Endothelial cell (in vitro differentiated cells): ENCODE measurements around the gene RNF169. TPM values are rescaled to one million over a fixed set of nuclear protein-coding genes. Genes with fewer than 3 reads are reported as not detected.

ENCODE experiments used
- DNase-seq: peaks from one replicate; pipeline ENCODE4 v3.0.0; 2021; ENCODE audit warnings: low spot score
- H3K27ac Mint-ChIP-seq: one replicate; pipeline ENCODE4 v1.8.0; 2021; ENCODE audit warnings: mixed read lengths, inconsistent platforms; ENCODE audit not compliant: unreplicated experiment
- H3K27me3 Mint-ChIP-seq: one replicate; pipeline ENCODE4 v1.8.0; 2021; ENCODE audit warnings: mild to moderate bottlenecking, moderate library complexity, mixed read lengths, inconsistent platforms; ENCODE audit not compliant: unreplicated experiment
- H3K36me3 Mint-ChIP-seq: one replicate; pipeline ENCODE4 v1.8.0; 2021; ENCODE audit warnings: mild to moderate bottlenecking, low read depth, mixed read lengths, inconsistent platforms; ENCODE audit not compliant: unreplicated experiment
- H3K4me1 Mint-ChIP-seq: one replicate; pipeline ENCODE4 v1.8.0; 2021; ENCODE audit warnings: mild to moderate bottlenecking, mixed read lengths, inconsistent platforms; ENCODE audit not compliant: unreplicated experiment
- H3K4me3 Mint-ChIP-seq: one replicate; pipeline ENCODE4 v1.8.0; 2021; ENCODE audit warnings: mild to moderate bottlenecking, mixed read lengths, inconsistent platforms; ENCODE audit not compliant: unreplicated experiment
- H3K9me3 Mint-ChIP-seq: one replicate; pipeline ENCODE4 v1.8.0; 2021; ENCODE audit warnings: mixed read lengths, inconsistent platforms; ENCODE audit not compliant: unreplicated experiment
- CTCF ChIP-seq: fragments of 200-600 bp; sonication (generic); IDR thresholded peaks from one replicate; pipeline ENCODE4 v1.5.0; 2021; ENCODE audit warnings: antibody characterized with exemption; ENCODE audit not compliant: unreplicated experiment
- total RNA-seq: library from RNA; stranded (reverse); fragmentation: NEBNext Ultra II Directional; extraction: Animal tissue kit (Norgen Biotek cat#: 25700); gene quantifications from one replicate; pipeline ENCODE4 v1.2.1, GENCODE V29; 2021; ENCODE audit not compliant: unreplicated experiment

Gene RNF169
- total RNA-seq, 1 donor from 2014 or later, result 16.8 TPM

- no peak overlapping the region for H3K27ac Mint-ChIP-seq
- peaks cover 8% of the 10 kb centered on the region for H3K4me1 Mint-ChIP-seq
- no peak overlapping the region for H3K4me3 Mint-ChIP-seq
- no peaks in the 10 kb centered on the region for H3K27me3 Mint-ChIP-seq
- DNase-seq, result no peak
- H3K36me3 Mint-ChIP-seq, result peaks cover 22% of the 10 kb centered on the region
- H3K9me3 Mint-ChIP-seq, result no peaks in the 10 kb centered on the region
- no peak for TF ChIP-seq CTCF
Observed at GRCh38 chr11:74846770-74847169, 98.1 kb downstream of the RNF169 start.

GRCh38 chr11:74847395-74847794 is 98.7 kb downstream of the RNF169 start:
- peaks cover 8% of the 10 kb centered on the region for H3K4me1 Mint-ChIP-seq
- H3K9me3 Mint-ChIP-seq, result no peaks in the 10 kb centered on the region

GRCh38 chr11:74847895-74848294 is 99.2 kb downstream of the RNF169 start:
- no peak for DNase-seq
- Mint-ChIP-seq H3K27ac (no peak overlapping the region), H3K36me3 (peaks cover 27% of the 10 kb centered on the region), H3K4me3 (no peak overlapping the region), H3K27me3 (no peaks in the 10 kb centered on the region), H3K4me1 (peaks cover 8% of the 10 kb centered on the region), H3K9me3 (no peaks in the 10 kb centered on the region)
- TF ChIP-seq CTCF, result no peak

More at GRCh38 chr11:74847395-74847794, 98.7 kb downstream of the RNF169 start:
- DNase-seq, result no peak
- Mint-ChIP-seq H3K27me3 (no peaks in the 10 kb centered on the region), H3K36me3 (peaks cover 23% of the 10 kb centered on the region), H3K4me3 (no peak overlapping the region), H3K27ac (no peak overlapping the region)
- no peak for TF ChIP-seq CTCF

- H3K36me3 Mint-ChIP-seq, result peaks cover 31% of the 10 kb centered on the region
- TF ChIP-seq CTCF, result no peak
- H3K27ac Mint-ChIP-seq, result no peak overlapping the region
- no peak for DNase-seq
- H3K4me3 Mint-ChIP-seq, result peak overlapping the region; percentile 29
- H3K27me3 Mint-ChIP-seq, result peaks cover 2% of the 10 kb centered on the region
- no peaks in the 10 kb centered on the region for H3K9me3 Mint-ChIP-seq
- H3K4me1 Mint-ChIP-seq, result peaks cover 8% of the 10 kb centered on the region
Observed at GRCh38 chr11:74849525-74850391, 101.1 kb downstream of the RNF169 start.

- Mint-ChIP-seq H3K4me1 (peaks cover 6% of the 10 kb centered on the region), H3K9me3 (no peaks in the 10 kb centered on the region), H3K27ac (no peak overlapping the region), H3K36me3 (peaks cover 29% of the 10 kb centered on the region), H3K4me3 (no peak overlapping the region), H3K27me3 (peaks cover 2% of the 10 kb centered on the region)
- TF ChIP-seq CTCF, result no peak
- no peak for DNase-seq
Observed at GRCh38 chr11:74853223-74853622, 104.6 kb downstream of the RNF169 start.
